ENCODE data around the gene B3GNT8.

DNA sequence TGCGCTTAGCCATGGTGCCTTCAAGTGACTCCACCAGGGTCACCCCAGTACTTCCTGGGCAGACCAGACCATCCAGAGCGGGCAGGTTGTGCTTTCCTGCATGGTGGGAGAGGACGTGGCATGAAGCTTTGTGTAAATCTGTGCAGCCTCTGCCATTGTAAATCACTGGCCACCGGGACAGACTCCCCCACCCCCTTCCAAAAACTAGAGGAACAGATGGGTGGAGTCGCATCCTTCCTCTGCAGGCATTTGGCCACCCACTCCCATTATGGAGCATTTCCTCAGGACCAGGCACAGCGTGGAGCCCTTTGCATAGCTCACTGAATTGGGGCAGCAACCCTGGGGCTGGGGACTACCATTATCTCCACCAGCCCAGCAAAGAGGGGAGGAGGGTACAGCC, 21.4 kb downstream of the B3GNT8 start:
- TF ChIP-seq CTCF (IDR thresholded peaks at IDR 0.05): no peak
- no peak for TF ChIP-seq POLR2A (IDR thresholded peaks at IDR 0.05)
